GM19240 (cell line): ENCODE data around the gene USP1.
A peak's percentile ranks its signal among the peaks of the same experiment; 100 is the strongest.

Source experiments
- DNase-seq: peaks from one replicate; pipeline ENCODE4 v3.0.0; 2011; ENCODE audit warnings: low spot score; ENCODE audit not compliant: insufficient read length

The USP1 gene

GRCh38 chr1:62425041-62425440 lies 11.8 kb upstream of the USP1 start:
- no peak for DNase-seq

GRCh38 chr1:62426237-62426636 lies 10.6 kb upstream of the USP1 start:
- no peak for DNase-seq

- DNase-seq = no peak
Observed at GRCh38 chr1:62426794-62427193, 10.1 kb upstream of the USP1 start.

GRCh38 chr1:62428351-62428750 lies 8.5 kb upstream of the USP1 start:
- DNase-seq = no peak

- DNase-seq = no peak
Observed at GRCh38 chr1:62429581-62429980, 7.3 kb upstream of the USP1 start.

GRCh38 chr1:62433861-62434617 lies 2.8 kb upstream of the USP1 start:
- DNase-seq = no peak

- DNase-seq = no peak
Observed at GRCh38 chr1:62434618-62435001, 2.2 kb upstream of the USP1 start.

- no peak for DNase-seq
Observed at GRCh38 chr1:62435231-62436038, 1.4 kb upstream of the USP1 start.

GRCh38 chr1:62436039-62436465 lies 797 bp upstream of the USP1 start:
- DNase-seq = peak; percentile 29

- no peak for DNase-seq
Observed at GRCh38 chr1:62437273-62437940, 558 bp downstream of the USP1 start.

- no peak for DNase-seq
Observed at GRCh38 chr1:62438163-62438562, 1.3 kb downstream of the USP1 start.

GRCh38 chr1:62439652-62440371 lies 3.0 kb downstream of the USP1 start:
- no peak for DNase-seq

- no peak for DNase-seq
Observed at GRCh38 chr1:62444701-62445100, 7.9 kb downstream of the USP1 start.

GRCh38 chr1:62448221-62448933 lies 11.5 kb downstream of the USP1 start:
- no peak for DNase-seq

- no peak for DNase-seq
Observed at GRCh38 chr1:62450301-62450700, 13.5 kb downstream of the USP1 start.

GRCh38 chr1:62452951-62453350 lies 16.1 kb downstream of the USP1 start:
- no peak for DNase-seq

- DNase-seq = no peak
Observed at GRCh38 chr1:62457955-62458354, 21.1 kb downstream of the USP1 start.

- DNase-seq = no peak
Observed at GRCh38 chr1:62462370-62462769, 25.5 kb downstream of the USP1 start.

- DNase-seq = no peak
Observed at GRCh38 chr1:62467092-62467491, 30.2 kb downstream of the USP1 start.

GRCh38 chr1:62476525-62477219 lies 39.8 kb downstream of the USP1 start:
- no peak for DNase-seq
